Measurements from ENCODE around the gene RNF113B.

Gene RNF113B

DNA sequence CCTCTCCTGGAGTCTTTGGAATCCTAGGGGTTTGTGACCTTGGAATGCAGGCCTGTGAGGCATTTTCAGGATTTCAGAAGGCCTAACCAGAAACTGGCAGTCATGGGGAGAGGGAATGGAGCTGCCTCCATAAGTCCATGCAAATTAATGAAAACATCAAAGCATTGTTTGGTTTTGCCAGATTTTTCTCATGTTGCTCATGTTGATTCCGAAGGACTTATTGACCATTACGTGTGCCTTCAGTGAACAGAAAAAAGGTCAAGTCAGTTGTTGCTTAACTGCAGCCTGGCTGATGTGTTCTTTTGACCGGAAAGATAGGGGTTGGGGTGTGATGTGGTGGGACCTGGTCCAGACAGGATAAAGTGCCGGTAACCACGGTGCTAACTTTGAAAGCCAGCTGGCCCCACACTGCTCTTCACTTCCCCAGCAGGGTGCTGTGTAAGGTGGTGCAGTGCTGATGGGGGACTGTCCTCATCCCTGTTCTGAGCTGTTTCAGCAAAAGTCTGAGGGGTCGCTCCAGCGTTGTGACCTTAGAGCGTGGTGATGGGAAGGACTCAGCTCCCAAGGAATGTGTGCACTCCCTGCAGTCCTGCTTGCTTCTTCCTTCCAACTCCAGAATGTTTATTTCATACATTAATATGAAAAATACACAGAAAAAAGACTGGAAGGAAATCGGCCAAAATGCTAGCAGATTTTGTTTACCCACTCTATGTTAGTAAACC is 3.5 kb downstream of the RNF113B start:
- DNase-seq (ENCODE audit: low read depth): peak; percentile 95

DNA sequence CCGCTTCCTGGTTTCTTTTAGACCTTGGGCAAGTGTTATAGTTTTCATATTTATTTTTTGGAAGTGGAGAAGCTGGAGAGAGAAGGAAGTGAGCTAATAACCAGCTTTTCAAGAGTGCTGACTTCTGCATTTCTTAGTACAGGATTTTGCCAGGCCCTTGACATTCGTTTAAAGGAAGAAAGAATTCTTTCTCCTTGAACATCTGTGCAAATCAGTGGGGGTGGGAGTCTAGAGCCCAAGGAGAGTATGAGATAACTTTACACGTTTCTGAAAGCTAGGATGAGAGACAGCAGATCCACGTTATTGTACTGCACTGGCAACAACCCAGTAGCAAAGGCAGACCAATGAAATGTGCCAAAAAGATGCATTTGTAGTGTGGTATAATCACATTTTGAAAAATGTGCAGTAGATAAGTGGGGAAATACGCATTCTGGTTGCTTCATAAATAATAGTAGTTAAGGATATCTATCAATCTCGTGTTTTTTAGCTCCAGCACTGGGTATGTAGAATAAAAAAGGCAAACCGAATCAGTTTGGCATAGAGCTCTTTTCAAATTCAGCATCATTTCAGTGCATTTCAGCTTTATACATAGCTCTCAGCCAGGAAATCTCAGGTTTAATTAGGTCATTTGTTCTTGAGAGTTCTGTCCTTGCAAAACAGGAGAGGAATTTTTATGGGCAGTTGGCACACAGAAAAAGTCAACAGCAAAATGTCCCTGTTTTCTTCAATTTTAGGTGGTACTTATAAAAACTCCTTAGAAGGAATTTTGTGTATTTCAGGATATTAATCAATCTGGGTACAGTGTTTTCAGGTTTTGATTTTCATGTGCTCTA is 4.3 kb downstream of the RNF113B start:
- no peak for DNase-seq (ENCODE audit: low read depth)

DNA sequence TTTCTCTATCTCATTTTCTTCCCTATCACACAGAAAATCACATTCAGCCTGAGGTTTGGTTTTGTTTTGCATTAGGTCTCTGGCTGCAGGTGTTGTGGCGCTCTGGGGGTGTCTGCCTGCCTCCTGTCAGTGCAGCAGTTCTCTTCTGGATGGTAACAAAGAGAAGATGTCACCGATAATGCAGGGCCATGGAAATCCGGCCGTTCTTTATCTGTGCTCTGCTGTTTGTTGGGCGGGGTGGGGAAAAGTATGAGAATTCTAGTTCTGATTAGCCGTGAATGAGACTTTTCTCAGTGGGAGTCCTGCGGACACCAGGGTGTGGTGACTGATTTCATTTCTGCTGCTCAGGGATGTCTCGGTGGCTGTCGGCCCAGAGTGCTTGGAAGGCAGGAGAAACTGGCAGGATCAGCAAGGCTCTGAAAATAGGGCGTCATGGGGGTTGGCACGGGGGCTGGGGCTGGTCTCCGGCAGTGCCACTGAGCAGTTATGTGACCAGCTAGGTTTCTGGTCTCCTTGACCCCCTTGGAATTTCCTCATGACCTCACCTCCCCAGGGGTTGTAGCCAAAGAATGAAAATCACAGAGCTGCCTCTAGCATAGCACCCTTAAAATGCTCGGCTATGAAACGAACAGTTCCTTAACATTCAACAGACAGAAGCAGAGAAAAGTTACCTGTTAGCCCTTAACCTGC is 5.0 kb downstream of the RNF113B start:
- DNase-seq (ENCODE audit: low read depth): no peak

DNA sequence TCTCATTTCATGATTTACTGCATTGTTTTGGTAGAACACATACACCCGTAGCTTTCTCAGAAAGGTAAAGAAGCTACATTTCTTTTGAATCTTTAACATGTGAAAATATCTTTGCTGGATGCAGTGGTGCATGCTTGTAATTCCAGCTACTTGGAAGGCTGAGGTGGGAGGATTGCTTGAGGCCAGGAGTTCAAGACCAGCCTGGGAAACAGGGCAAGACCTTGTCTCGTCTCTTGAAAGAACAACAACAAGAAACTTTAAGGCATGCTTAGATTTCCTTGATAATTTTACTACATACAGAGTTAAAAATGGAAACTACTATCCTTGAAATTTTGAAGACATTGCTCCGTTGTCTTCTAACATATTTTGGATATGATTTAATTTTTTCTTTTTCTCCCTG is 7.7 kb downstream of the RNF113B start:
- DNase-seq (ENCODE audit: low read depth): no peak

DNA sequence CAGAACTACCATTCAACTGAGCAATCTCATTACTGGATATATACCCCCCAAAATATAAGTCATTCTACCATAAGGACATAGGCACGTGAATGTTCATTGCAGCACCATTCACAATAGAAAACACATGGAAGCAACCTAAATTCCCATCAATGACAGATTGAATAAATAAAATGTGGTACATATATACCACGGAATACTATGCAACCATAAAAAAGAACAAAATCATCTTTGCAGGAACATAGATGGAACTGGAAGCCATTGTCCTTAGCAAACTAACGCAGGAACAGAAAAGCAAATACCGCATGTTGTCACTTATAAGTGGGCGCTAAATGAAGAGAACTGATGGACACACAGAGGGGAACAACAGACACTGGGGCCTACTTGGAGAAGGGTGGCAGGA is 14.1 kb downstream of the RNF113B start:
- DNase-seq (ENCODE audit: low read depth): no peak

DNA sequence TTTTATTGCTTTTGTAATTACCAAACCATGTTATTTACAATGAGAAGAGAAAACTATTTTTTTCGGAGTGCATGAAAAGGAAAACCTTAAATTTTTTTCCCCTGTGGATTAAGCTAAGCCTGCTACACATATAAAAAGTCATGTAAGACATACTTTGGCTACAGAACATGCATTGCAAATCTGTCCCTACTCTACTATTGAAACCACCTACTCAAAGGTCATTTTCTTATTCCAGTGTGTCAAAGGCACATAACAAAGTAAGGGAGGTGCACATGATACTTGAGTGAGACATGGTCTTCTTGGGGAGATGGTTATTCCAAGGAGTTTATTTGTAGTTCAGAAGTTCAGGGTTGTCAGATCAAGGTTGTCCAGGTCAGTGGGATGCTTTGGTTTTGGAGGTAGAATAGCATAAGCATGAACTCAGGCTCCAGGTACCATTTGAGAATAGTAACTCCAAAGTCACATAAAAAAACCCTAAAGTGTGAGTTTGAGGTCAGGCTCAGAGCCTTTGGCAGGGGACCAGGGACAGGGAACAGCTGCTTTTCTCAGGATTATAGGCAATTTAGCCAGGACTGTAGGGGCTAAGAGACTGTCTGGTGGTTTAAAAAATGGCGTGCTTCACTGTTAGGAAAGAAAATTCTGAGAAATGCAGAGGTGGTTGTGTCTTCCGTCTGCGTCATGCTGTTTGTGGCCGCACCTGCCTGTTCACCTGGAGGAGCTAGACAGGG is 18.7 kb downstream of the RNF113B start:
- DNase-seq (ENCODE audit: low read depth): no peak

DNA sequence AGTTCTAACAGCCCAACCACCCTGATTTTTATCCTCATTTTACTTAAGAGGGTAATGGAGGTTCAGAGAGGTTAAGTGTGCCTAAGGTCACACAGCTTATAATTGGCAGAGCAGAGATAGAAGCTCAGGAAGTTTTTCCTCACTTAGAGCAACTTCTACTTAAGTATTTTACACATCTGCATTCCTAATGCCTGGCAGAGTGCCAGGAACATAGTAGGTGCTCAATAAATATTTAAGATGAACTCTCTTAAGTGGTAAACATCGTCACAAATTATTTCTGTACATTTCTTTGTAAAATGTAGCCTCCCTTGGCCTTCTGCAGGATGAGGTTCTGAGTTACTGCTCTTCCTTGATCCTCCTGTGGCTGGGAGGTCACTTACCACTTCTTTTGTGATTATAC is 19.5 kb downstream of the RNF113B start:
- no peak for DNase-seq (ENCODE audit: low read depth)

DNA sequence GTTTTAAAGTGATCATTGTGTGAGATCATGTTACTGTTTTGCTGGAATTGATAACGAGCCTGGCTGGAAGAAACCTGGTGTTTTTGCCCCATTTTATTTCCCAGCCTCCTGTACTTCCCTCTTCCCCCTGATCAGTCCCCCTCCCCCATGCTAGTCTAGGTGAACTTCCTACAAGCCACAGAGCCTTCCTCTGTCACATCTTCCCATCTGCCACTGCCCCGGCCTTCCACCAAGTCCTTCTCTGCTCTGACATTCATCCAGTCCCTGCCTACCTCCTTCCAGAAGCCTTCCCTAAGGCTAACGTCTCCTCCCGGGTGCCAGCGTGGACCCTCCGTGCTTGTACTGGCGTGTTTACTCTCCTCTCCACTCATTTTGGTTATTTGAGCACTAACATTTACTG is 19.9 kb downstream of the RNF113B start:
- no peak for DNase-seq (ENCODE audit: low read depth)

DNA sequence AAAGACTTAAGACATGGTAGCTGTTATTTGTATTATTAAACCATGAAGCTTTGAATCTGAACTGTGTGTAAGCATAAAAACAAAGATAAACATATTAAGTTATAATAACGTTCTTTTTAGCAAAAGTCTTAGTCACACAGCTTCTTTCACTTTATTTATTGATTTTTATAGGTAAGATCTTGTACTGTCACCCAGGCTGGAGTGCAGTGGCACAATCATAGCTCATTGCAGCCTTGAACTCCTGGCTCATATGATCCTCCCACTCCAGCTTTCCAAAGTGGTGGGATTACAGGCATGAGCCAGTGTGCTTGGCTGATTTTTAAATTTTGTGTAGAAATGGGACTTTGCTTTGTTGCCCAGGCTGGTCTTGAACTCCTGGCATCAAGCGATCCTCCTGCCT is 20.8 kb downstream of the RNF113B start:
- no peak for DNase-seq (ENCODE audit: low read depth)

DNA sequence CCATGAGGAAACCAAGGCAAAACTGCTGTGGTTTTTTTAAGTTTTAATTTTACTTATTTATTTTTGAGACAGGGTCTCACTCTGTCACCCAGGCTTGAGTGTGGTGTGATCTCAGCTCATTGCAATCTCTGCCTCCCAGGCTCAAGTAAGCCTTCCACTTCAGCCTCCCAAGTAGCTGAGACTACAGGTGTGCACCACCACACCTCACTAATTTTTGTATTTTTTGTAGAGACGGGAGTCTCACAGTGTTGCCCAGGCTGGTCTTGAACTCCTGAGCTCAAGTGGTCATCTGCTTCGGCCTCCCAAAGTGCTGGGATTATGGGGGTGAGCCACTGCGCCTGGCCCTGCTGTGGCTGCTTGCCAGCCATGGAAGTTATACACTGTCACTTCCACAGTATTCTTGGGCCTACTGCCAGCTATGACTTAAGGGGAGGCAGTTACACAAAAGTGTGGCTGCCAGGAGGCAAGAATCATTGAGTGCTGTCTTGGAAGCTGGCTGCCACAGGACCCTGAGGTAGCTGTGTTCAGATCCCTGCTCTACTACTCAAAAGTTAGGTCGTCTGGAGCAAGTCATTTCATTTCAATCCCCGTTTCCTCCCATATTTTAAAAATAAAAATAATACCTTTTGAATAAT is 21.5 kb downstream of the RNF113B start:
- DNase-seq (ENCODE audit: low read depth): no peak

DNA sequence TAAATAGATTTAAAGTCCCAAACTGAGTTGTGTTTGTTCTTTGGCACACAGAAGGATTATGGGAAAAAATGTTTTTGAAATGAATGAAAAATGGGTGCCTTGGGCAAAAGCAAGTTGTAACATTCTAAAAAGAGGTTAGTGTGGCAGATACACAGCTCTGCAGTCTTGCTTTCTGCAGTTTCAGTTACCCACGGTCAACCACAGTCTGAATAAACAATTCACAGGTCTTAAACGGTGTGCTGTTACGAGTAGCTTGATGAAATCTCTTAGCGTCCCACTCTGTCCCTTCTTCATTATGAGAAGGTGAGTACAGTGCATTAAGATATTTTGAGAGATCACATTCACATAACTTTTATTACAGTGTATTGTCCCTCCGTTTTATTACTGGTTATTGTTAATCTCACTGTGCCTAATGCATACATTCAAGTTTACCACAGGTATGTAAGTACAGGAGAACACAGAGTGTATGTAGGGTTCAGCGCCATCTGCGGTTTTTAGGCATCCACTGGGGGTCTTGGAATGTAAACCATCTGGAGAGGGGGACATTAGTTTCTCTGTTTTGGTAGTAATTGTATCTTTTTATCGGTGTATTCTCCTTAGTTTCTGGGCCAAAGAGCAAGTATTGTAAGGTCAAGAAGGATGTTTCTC is 26.1 kb downstream of the RNF113B start:
- DNase-seq (ENCODE audit: low read depth): no peak

DNA sequence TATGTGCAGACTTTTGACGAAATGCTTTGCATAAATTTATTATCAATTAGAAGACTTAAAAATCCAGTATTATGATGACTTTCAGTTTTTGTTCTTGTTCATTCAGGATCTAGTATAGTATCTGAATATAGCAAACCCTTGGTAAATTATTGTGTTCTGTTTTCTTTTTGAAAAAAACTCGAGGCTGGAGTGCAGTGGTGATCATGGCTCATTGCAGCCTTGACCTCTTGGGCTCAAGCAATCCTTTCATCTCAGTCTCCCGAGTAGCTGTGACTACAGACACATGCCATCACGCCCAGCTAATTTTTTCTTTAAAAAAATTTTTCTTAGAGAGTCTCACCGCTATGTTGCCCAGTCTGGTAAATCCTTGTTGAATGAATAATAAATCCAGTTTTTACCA is 29.5 kb downstream of the RNF113B start:
- no peak for DNase-seq (ENCODE audit: low read depth)

DNA sequence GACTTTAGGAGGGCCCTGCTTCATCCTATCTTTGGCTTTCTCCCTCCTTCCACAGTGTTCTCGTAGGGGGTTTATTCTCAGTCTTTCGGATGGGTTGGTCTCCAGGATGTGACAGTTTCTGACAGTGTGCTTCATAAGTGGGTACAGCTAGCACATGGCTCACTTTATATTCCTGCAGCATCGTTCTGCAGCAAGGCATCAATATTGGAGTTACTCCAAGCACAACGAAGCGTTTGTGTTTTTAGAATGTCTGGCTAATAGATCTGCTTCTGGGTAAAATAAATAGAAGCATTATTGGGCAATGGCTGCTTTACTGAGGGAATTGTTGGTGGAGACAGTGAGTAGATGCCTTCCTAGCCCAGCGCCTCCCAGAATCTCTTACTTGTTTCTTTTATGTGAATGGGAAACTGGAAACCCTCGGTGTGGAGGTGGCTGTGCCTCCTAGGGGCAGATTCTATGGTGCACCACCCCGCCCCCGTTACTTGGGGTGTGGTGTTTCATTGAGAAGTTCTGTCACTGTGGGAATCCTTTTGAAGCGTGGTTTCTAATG is 32.2 kb downstream of the RNF113B start:
- no peak for DNase-seq (ENCODE audit: low read depth)

DNA sequence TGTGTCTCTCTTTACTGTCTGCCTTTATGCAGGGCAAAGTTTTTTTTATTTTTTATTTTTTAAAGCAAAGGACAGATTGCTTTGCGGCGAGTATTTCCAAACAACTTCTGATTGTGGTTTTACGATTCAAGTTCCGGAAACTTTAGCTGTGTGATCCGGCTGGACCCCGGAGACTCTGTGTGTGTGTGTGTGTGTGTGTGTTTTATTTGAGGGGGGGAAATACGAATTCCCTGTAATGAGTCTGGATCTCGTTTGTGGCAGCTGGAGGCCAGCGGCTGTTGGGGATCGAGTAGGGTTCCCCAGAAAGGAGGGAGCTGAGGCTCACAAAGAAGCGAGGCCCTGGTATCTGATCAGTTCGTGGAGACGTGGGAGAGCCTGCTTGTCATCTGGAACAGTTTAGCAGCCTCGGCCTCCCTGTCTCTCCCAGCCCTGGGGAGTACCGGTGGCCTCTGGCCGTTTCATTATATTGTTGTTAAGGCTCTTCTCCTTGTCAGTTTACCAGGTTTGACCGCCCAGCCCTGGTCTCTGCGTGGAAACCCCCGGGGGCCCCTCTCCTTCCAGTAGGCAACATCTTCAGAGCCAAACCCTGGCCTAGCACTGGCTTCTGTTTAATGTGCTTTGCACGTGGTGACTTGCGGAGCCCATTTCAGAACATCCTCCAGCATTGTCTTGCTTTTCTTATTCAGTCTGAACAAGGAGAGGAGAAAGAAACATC is 32.9 kb downstream of the RNF113B start:
- DNase-seq (ENCODE audit: low read depth): no peak

DNA sequence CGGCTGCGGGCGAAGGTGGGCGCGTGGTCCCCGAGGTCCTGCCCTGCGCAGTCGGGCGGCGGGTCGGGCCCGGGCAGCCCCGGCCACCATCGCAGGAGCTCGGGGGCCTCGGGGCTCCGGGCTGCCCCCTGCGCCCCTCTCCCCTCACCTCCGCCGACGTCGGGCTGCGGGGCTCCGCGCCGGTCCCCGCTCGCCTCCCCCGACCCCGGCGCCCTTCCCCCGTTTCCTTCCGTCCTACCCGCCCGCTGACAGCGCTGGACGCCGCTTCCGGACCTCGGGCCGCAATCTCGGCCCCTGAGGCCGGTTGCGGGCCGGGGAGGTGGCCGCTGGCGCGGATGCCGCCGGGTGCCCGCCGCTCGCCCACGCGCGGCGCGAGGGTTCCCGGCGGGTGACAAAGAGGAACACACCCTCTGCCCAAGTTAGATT is 33.5 kb downstream of the RNF113B start:
- no peak for DNase-seq (ENCODE audit: low read depth)

DNA sequence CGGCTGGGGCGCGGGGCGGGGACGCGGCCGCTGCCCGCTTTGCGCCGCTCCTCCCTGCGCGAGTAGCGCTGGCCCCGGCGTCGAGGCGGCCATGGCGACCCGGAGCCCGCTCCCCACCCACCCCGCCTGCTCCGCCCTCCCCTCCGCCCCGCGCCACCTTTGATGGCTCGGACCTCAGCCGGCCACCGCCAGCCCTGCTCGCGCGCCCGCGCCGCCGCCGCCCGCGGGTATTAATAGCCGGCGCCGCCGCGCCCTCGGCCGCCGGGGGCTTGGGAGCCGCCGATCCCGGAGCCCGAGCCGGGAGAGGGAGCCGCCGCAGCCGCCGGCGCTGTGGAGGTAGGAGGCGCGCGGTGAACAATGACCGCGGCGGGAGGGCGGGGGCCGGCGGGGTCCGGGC is 33.9 kb downstream of the RNF113B start:
- DNase-seq (ENCODE audit: low read depth): no peak

DNA sequence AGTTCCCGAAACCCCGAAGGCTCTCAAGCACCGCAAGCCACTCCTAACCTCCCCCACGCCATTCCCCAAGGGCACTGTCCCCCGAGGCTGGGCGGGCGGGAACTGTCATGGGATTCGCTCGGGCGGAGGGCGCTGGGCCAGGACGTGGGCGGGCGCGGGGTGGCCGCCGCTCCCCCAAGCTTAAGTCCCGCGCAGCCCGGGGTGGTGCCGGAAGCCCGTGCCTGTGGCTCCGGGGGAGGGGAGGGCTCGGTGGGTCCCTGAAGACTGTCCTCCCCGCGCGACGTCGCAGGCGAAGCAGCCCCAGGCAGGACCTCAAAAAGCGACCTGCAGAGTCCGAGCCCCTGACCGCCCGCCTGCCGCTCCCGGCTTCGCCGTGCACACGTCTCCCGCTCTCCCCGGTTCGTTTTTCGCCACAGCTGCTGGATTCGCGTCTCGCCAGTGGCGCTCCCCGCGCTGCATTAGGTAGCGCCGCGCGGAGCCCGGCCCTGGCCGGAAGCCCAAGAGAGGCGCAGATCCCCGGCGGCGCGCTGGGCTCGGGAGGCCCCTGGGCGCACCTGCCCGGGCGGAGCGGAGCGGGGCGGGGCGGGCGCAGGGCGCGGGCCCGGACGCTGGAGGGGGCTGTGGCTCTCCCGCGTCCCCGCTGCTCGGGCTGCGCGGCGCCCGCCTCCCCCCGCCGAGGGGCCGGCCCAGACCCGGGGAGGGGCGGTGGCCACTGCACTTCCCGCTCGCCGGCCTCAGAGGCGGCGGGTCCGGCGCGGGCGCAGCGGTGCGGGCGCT is 34.5 kb downstream of the RNF113B start, which contains the start of gene FARP1:
FARP1 (plus strand) TSS at position 715 of the 777 bp plus-strand sequence. CDS start 70,149 bp downstream, outside the sequence.
- no peak for DNase-seq (ENCODE audit: low read depth)

DNA sequence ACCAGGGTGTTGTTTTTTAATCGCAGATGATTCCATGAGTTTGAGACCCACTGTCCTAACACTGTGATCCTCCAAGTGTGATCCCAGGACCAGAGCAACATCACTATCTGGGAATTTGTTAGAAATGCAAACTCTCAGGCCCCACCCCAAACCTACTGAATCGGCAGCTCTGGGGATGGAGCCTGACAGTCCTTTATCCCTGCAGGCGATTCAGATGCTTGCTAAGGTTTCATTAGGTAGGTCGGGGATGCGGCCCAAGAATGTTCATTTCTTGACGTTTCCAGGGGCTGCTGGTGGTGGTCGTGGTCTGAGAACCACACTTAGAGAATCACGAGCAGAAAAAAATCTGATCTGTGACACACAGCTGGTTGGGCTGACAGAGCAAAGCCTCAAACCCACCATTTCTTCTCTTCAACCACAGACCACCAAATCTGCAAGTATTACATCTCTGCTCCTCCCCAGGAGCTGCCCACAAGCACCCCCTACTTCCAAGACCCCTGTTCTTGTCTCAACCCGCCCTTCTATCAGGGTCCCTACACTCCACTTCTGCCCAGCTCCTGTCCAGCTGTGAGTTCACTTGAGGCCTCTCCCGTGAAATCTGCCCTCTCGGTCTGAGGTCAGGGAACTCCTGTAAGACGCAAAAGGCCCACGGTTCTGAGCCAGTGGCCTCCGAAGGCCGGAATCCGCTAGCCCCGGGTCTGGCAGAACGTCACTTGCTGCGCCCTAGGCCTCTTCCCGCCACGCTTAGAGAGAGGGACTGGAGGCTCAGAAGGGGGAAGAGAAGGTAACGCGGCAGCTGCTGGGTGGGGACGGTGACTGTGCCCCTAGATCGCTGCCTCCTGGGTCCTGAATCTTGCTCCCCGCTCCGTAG is 35.3 kb downstream of the RNF113B start:
- no peak for DNase-seq (ENCODE audit: low read depth)
